Measurements from ENCODE around the gene TMEM82. TPM values are rescaled to one million over a fixed set of nuclear protein-coding genes. Genes with fewer than 3 reads are reported as not detected.

TMEM82 gene
- total and polyA plus RNA-seq, 9 of the 15 experiments (the other 6 are each of a cell fraction or from before 2014, with no cell fraction given) = not detected

- TF ChIP-seq HDAC1 (IDR thresholded peaks at IDR 0.05) = peak in 1 of 2 experiments; percentile 49; a peak in 1 of 4 replicates
- peak; percentile 58; the same call in 1 of the 2 replicates for TF ChIP-seq DPF2 (IDR thresholded peaks at IDR 0.05)
- peak; percentile 78; the same call in 1 of the 2 replicates for TF ChIP-seq JUN (IDR thresholded peaks at IDR 0.05; ENCODE audit: borderline replicate concordance, low read depth, low read length)
- no peak for TF ChIP-seq JUN (CRISPR knock-in tag; IDR thresholded peaks at IDR 0.05; ENCODE audit: borderline replicate concordance)
- peak; percentile 64 for TF ChIP-seq PBX2 (CRISPR knock-in tag; IDR thresholded peaks at IDR 0.05; ENCODE audit: low read depth)
- peak; percentile 74 for TF ChIP-seq PBX2 (tag; conservative IDR thresholded peaks at IDR 0.05; ENCODE audit: low read depth)
- TF ChIP-seq RAD51 (IDR thresholded peaks at IDR 0.05; ENCODE audit: borderline replicate concordance, low read depth) = no peak
- peak; percentile 92 for TF ChIP-seq FOSL1 (tag; conservative IDR thresholded peaks at IDR 0.05)
- TF ChIP-seq KDM1A (IDR thresholded peaks at IDR 0.05) = peak; percentile 35 to 66; a peak in 3 of 4 replicates
- peak; percentile 77 for TF ChIP-seq SMARCE1 (IDR thresholded peaks at IDR 0.05)
- TF ChIP-seq ERF (CRISPR knock-in tag; IDR thresholded peaks at IDR 0.05) = no peak
- peak; percentile 61; the same call in 1 of the 2 replicates for TF ChIP-seq SPI1 (IDR thresholded peaks at IDR 0.05; ENCODE audit: borderline replicate concordance, low read depth, low read length)
- TF ChIP-seq SMARCC2 (IDR thresholded peaks at IDR 0.05; ENCODE audit: low read depth) = 0 out of 2 replicates have a peak, but pooled peaks have one; percentile 31
- no peak for TF ChIP-seq ZNF75A (CRISPR knock-in tag; IDR thresholded peaks at IDR 0.05)
- peak in 1 of 2 experiments; percentile 6; a peak in 2 of 4 replicates for TF ChIP-seq NRF1 (conservative IDR thresholded peaks at IDR 0.05 in 1 of 2, IDR thresholded peaks at IDR 0.05 in 1 of 2)
- peak; percentile 31; the same call in 1 of the 2 replicates for TF ChIP-seq ATF7 (IDR thresholded peaks at IDR 0.05)
- peak; percentile 35 for TF ChIP-seq CBFA2T3 (IDR thresholded peaks at IDR 0.05)
- TF ChIP-seq STAT5A (IDR thresholded peaks at IDR 0.05; ENCODE audit: borderline replicate concordance, low read length) = no peak
- TF ChIP-seq TOE1 (IDR thresholded peaks at IDR 0.05; ENCODE audit: borderline replicate concordance) = no peak
- no peak for TF ChIP-seq TOE1 (CRISPR knock-in tag; IDR thresholded peaks at IDR 0.05; ENCODE audit: borderline replicate concordance, low read depth)
- no peak for TF ChIP-seq NKRF (IDR thresholded peaks at IDR 0.05; ENCODE audit: borderline replicate concordance)
- peak; percentile 60 for TF ChIP-seq BHLHE40 (IDR thresholded peaks at IDR 0.05; ENCODE audit: low read length)
- no peak for TF ChIP-seq NFXL1 (CRISPR knock-in tag; IDR thresholded peaks at IDR 0.05)
- 0 out of 2 replicates have a peak, but pooled peaks have one; percentile 8 for TF ChIP-seq NCOR1 (IDR thresholded peaks at IDR 0.05)
- peak; percentile 58 for TF ChIP-seq EGR1 (conservative IDR thresholded peaks at IDR 0.05)
- TF ChIP-seq ZNF766 (CRISPR knock-in tag; conservative IDR thresholded peaks at IDR 0.05) = 0 out of 2 replicates have a peak, but pooled peaks have one; percentile 34
Observed at GRCh38 chr1:15788624-15789301, 46.5 kb downstream of the TMEM82 start (continued).
